Astrocyte of the spinal cord (primary cell): ENCODE data around the gene GLI1.
A peak's percentile ranks its signal among the peaks of the same experiment; 100 is the strongest.
"Not testable (repeated sequence)": the region's sequence is repeated elsewhere in the genome, so short reads cannot be mapped to it uniquely, and the experiment has no call there.

Source experiments
- DNase-seq: peaks from one replicate; pipeline ENCODE4 v3.0.0; 2011; ENCODE audit warnings: low read depth, low spot score
- H3K4me3 ChIP-seq: 2 replicates; pipeline ENCODE4 v1.5.1; 2011; ENCODE audit warnings: low read depth, mild to moderate bottlenecking, low read length, moderate library complexity
- CTCF ChIP-seq: IDR thresholded peaks from 2 replicates; pipeline ENCODE4 v1.5.1; 2012; ENCODE audit warnings: low read depth, mild to moderate bottlenecking, low read length, inconsistent platforms
- in situ Hi-C: cut with HindIII; loops from 2 replicates; pipeline ENCODE4 v1.10.0; 2017; ENCODE audit warnings: low sequenced_read_pairs

Gene GLI1

GRCh38 chr12:57459750-57460467 is at the start of gene GLI1:
Gene GLI1, plus strand, starts transcription at chr12:57459785. Its CDS starts 3,907 bp downstream, at chr12:57463692.
- no peak for DNase-seq
- peak within 1 kb of the TSS; percentile 70 for H3K4me3 ChIP-seq
- TF ChIP-seq CTCF, result no peak
- in situ Hi-C loops, result no loop called here

- in situ Hi-C loops, result no loop called here
- no peak for DNase-seq
- TF ChIP-seq CTCF, result no peak
- no peak overlapping the region for H3K4me3 ChIP-seq
These were observed 49.1 kb upstream of the GLI1 start for GRCh38 chr12:57410534-57410933.

GRCh38 chr12:57414160-57414559 is 45.4 kb upstream of the GLI1 start:
- DNase-seq, in situ Hi-C loops, H3K4me3 ChIP-seq: not testable (repeated sequence)

GRCh38 chr12:57415088-57415487 is 44.5 kb upstream of the GLI1 start:
- no peak overlapping the region for H3K4me3 ChIP-seq
- TF ChIP-seq CTCF, result no peak
- in situ Hi-C loops, result no loop called here

GRCh38 chr12:57416039-57416996 is 43.3 kb upstream of the GLI1 start:
- in situ Hi-C loops, result no loop called here
- DNase-seq, result no peak
- TF ChIP-seq CTCF, result no peak
- H3K4me3 ChIP-seq, result no peak overlapping the region

More at GRCh38 chr12:57415088-57415487, 44.5 kb upstream of the GLI1 start:
- no peak for DNase-seq

- in situ Hi-C loops, result no loop called here
- no peak for DNase-seq
- no peak for TF ChIP-seq CTCF
- H3K4me3 ChIP-seq, result no peak overlapping the region
These were observed 41.3 kb upstream of the GLI1 start for GRCh38 chr12:57418255-57418654.

GRCh38 chr12:57419495-57419894 is 40.1 kb upstream of the GLI1 start:
- in situ Hi-C loops, result no loop called here
- TF ChIP-seq CTCF, result no peak
- H3K4me3 ChIP-seq, result no peak overlapping the region
- no peak for DNase-seq
